ENCODE results near the gene OR11G2.
"Not testable (repeated sequence)": the region's sequence is repeated elsewhere in the genome, so short reads cannot be mapped to it uniquely, and the experiment has no call there.

The OR11G2 gene

GRCh38 chr14:20228681-20229080 lies 38.0 kb downstream of the OR11G2 start, which contains the start of gene OR11H7:
Gene OR11H7 (plus strand): TSS chr14:20228981.
- H3K4me1 ChIP-seq (ENCODE audit: insufficient read depth, low read length) = no peaks in the 10 kb centered on the region
- no peak within 1 kb of the TSS; the same call in 1 of the 2 replicates for H3K4me3 ChIP-seq (ENCODE audit: low read length)
- H3K9me3 ChIP-seq (ENCODE audit: insufficient read depth, low read depth, low read length) = peaks cover 51% of the 10 kb centered on the region

GRCh38 chr14:20235415-20235814 lies 44.7 kb downstream of the OR11G2 start:
- not testable (repeated sequence) for H3K9ac ChIP-seq (ENCODE audit: low read depth, low read length); H3K27me3 ChIP-seq (ENCODE audit: insufficient read depth, low read length); H3K4me1 ChIP-seq (ENCODE audit: insufficient read depth, low read length); H3K36me3 ChIP-seq (ENCODE audit: insufficient read depth, low read depth, low read length); H3K4me3 ChIP-seq (ENCODE audit: low read length); H3K27ac ChIP-seq (ENCODE audit: low read length)
- peaks cover 18% of the 10 kb centered on the region for H3K9me3 ChIP-seq (ENCODE audit: insufficient read depth, low read depth, low read length)

More at GRCh38 chr14:20228681-20229080, 38.0 kb downstream of the OR11G2 start, which contains the start of gene OR11H7:
- Histone ChIP-seq H3K36me3 (ENCODE audit: insufficient read depth, low read depth, low read length) (no peaks in the 10 kb centered on the region), H3K27ac (ENCODE audit: low read length) (no peak within 1 kb of the TSS), H3K9ac (ENCODE audit: low read depth, low read length) (no peak within 1 kb of the TSS), H3K27me3 (ENCODE audit: insufficient read depth, low read length) (no peaks in the 10 kb centered on the region)

GRCh38 chr14:20247646-20248246 lies 57.0 kb downstream of the OR11G2 start:
- H3K27ac ChIP-seq (ENCODE audit: low read length) = no peak overlapping the region
- no peaks in the 10 kb centered on the region for H3K4me1 ChIP-seq (ENCODE audit: insufficient read depth, low read length)
- H3K4me3 ChIP-seq (ENCODE audit: low read length) = no peak overlapping the region
- no peaks in the 10 kb centered on the region for H3K36me3 ChIP-seq (ENCODE audit: insufficient read depth, low read depth, low read length)
- no peak overlapping the region for H3K9ac ChIP-seq (ENCODE audit: low read depth, low read length)
- peaks cover 57% of the 10 kb centered on the region for H3K9me3 ChIP-seq (ENCODE audit: insufficient read depth, low read depth, low read length)
- no peaks in the 10 kb centered on the region for H3K27me3 ChIP-seq (ENCODE audit: insufficient read depth, low read length)
